HUES48 (cell line): ENCODE data around the gene DMD.
"Not testable (repeated sequence)": the region's sequence is repeated elsewhere in the genome, so short reads cannot be mapped to it uniquely, and the experiment has no call there.

Source experiments
- H3K27ac ChIP-seq: one replicate; pipeline ENCODE4 v1.7.0; 2013; ENCODE audit warnings: low read depth, low read length, inconsistent platforms
- H3K27me3 ChIP-seq: 2 replicates; pipeline ENCODE4 v1.6.1; 2013; ENCODE audit warnings: mild to moderate bottlenecking, low read length; ENCODE audit not compliant: control insufficient read depth, insufficient read depth
- H3K36me3 ChIP-seq: 2 replicates; pipeline ENCODE4 v1.6.1; 2013; ENCODE audit warnings: low read length; ENCODE audit not compliant: control insufficient read depth, insufficient read depth
- H3K4me1 ChIP-seq: 2 replicates; pipeline ENCODE4 v1.6.1; 2013; ENCODE audit warnings: mild to moderate bottlenecking, low read length; ENCODE audit not compliant: control insufficient read depth, insufficient read depth
- H3K4me3 ChIP-seq: 2 replicates; pipeline ENCODE4 v1.5.1; 2013; ENCODE audit warnings: mild to moderate bottlenecking, low read depth, low read length
- H3K9ac ChIP-seq: 2 replicates; pipeline ENCODE4 v1.6.1; 2013; ENCODE audit warnings: mild to moderate bottlenecking, low read depth, low read length, moderate library complexity
- H3K9me3 ChIP-seq: 2 replicates; pipeline ENCODE4 v1.6.1; 2013; ENCODE audit warnings: low read length; ENCODE audit not compliant: control insufficient read depth, insufficient read depth

DMD gene

DNA sequence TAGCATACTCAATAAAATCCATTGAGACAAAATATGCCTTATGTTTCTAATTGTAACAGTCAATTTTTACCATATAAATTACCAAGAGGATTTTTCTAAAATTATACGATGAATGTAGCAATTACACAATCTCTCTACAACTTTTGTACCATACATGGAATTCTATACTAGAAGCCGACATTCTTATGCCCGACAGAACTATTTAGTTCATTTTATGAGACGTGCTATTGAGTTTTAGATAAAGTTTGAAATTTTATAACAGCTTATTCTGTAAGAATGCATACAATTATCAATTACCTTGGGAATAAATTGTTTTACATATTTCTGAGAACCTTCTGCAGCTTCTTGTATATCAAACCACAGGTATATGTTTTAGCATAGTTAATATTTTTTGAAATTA, 431.2 kb downstream of the DMD start:
- H3K4me3 ChIP-seq: no peak overlapping the region
- H3K36me3 ChIP-seq: no peaks in the 10 kb centered on the region
- H3K9ac ChIP-seq: no peak overlapping the region
- H3K9me3 ChIP-seq: peaks cover 7% of the 10 kb centered on the region
- peaks cover 14% of the 10 kb centered on the region for H3K4me1 ChIP-seq
- no peaks in the 10 kb centered on the region for H3K27me3 ChIP-seq
- no peak overlapping the region for H3K27ac ChIP-seq

- no peaks in the 10 kb centered on the region for H3K27me3 ChIP-seq
- H3K4me3 ChIP-seq: no peak overlapping the region
- H3K9me3 ChIP-seq: peaks cover 11% of the 10 kb centered on the region
- H3K4me1 ChIP-seq: peaks cover 14% of the 10 kb centered on the region
- H3K36me3 ChIP-seq: no peaks in the 10 kb centered on the region
- H3K9ac ChIP-seq: no peak overlapping the region
- H3K27ac ChIP-seq: no peak overlapping the region
Measured at GRCh38 chrX:32778965-32779364, 432.4 kb downstream of the DMD start.

- Histone ChIP-seq H3K9ac (no peak overlapping the region), H3K27me3 (no peaks in the 10 kb centered on the region), H3K27ac (no peak overlapping the region), H3K4me3 (no peak overlapping the region), H3K36me3 (no peaks in the 10 kb centered on the region), H3K4me1 (peaks cover 17% of the 10 kb centered on the region), H3K9me3 (peaks cover 11% of the 10 kb centered on the region)
Measured at GRCh38 chrX:32774966-32775365, 436.4 kb downstream of the DMD start.

- Histone ChIP-seq H3K9me3 (no peaks in the 10 kb centered on the region), H3K36me3 (no peaks in the 10 kb centered on the region), H3K27ac (no peak overlapping the region), H3K27me3 (no peaks in the 10 kb centered on the region; the same call in 1 of the 2 replicates), H3K4me1 (no peaks in the 10 kb centered on the region), H3K9ac (no peak overlapping the region), H3K4me3 (no peak overlapping the region)
Measured at GRCh38 chrX:32749070-32749469, 462.3 kb downstream of the DMD start.

DNA sequence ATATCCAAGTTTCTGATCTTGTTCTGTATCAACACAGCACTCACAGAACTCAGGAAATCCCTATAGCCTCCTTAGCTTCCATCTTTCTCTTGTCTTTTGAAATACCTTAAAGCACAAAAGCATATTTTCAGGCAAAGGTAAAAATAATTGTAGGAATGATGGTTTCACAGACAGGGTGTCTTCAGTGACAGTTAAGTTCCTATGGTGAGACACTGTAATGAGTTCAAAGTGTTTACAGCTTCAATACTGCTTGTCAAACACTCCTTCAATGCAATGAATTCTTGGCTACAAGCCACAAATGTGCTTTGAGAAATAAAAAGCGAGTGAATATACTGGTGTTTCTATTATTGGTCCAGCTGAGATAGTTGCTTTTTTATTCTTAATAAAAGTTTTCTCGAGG, 466.0 kb downstream of the DMD start:
- Histone ChIP-seq H3K36me3 (no peaks in the 10 kb centered on the region), H3K27ac (no peak overlapping the region), H3K4me3 (no peak overlapping the region), H3K9ac (no peak overlapping the region), H3K27me3 (no peaks in the 10 kb centered on the region; the same call in 1 of the 2 replicates), H3K4me1 (no peaks in the 10 kb centered on the region), H3K9me3 (no peaks in the 10 kb centered on the region)

- H3K9me3 ChIP-seq: no peaks in the 10 kb centered on the region
- no peaks in the 10 kb centered on the region; the same call in 1 of the 2 replicates for H3K27me3 ChIP-seq
- no peaks in the 10 kb centered on the region for H3K36me3 ChIP-seq
- H3K9ac ChIP-seq: no peak overlapping the region
- no peak overlapping the region for H3K27ac ChIP-seq
- H3K4me3 ChIP-seq: no peak overlapping the region
- H3K4me1 ChIP-seq: no peaks in the 10 kb centered on the region
Measured at GRCh38 chrX:32744921-32745320, 466.4 kb downstream of the DMD start.

DNA sequence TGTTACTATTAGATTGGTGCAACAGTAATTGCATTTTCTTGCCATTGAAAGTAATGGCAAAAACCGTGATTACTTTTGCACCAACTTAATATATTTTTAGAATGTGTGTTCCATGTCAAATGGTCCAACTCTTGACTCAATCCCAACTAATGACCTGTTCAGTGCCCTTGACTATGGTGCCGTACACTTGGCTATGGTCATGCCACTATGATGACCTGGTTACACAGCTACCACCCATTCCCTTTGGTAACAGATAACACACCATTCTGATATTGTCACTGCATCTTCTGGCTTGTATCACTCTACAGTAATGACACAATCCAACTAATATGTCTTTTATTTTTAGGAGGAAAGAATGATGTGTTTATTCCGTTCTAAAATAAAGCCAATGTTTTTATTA, 469.4 kb downstream of the DMD start:
- no peak overlapping the region for H3K27ac ChIP-seq
- no peak overlapping the region for H3K9ac ChIP-seq
- no peaks in the 10 kb centered on the region for H3K9me3 ChIP-seq
- no peak overlapping the region for H3K4me3 ChIP-seq
- no peaks in the 10 kb centered on the region for H3K4me1 ChIP-seq
- no peaks in the 10 kb centered on the region; the same call in 1 of the 2 replicates for H3K27me3 ChIP-seq
- H3K36me3 ChIP-seq: no peaks in the 10 kb centered on the region

- H3K36me3 ChIP-seq: no peaks in the 10 kb centered on the region
- H3K9ac ChIP-seq: no peak overlapping the region
- H3K27ac ChIP-seq: no peak overlapping the region
- H3K4me3 ChIP-seq: no peak overlapping the region
- no peaks in the 10 kb centered on the region; the same call in 1 of the 2 replicates for H3K27me3 ChIP-seq
- no peaks in the 10 kb centered on the region for H3K9me3 ChIP-seq
- peaks cover 9% of the 10 kb centered on the region for H3K4me1 ChIP-seq
Measured at GRCh38 chrX:32708542-32708941, 502.8 kb downstream of the DMD start.

DNA sequence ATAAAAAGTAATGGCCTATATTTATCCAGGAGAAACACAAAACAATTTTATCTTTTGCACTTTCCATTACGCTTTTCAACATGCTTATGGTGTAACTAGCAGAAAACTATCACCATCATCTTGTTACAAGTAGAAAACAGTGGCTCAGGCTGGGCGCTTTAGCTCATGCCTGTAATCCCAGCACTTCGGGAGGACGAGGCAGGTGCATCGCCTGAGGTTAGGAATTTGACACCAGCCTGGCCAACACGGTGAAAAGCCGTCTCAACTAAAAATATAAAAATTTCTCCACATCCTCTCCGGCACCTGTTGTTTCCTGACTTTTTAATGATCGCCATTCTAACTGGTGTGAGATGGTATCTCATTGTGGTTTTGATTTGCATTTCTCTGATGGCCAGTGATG, 506.0 kb downstream of the DMD start:
- H3K4me3 ChIP-seq, H3K36me3 ChIP-seq, H3K9ac ChIP-seq, H3K27ac ChIP-seq, H3K4me1 ChIP-seq, H3K27me3 ChIP-seq, H3K9me3 ChIP-seq: not testable (repeated sequence)

DNA sequence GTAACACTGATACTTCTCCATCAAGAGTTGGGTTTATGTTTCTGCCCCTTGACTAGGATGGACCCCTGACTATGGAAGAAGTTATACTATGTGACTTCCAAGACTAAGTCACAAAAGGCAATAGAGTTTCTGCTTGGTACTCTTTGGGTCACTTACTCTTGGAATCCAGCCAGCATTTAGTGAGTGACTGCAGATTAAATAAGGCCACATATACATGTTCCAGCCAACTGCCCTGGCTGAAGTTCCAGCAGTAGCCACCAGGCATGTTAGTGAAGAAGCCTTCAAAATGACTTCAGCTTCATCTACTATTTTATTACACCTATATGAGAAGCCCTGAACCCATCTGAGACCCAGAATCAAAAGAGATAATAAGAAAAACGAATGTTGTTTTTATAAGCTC, 524.0 kb downstream of the DMD start:
- Histone ChIP-seq H3K27ac (no peak overlapping the region), H3K9ac (no peak overlapping the region), H3K4me3 (no peak overlapping the region), H3K36me3 (no peaks in the 10 kb centered on the region), H3K4me1 (no peaks in the 10 kb centered on the region), H3K27me3 (no peaks in the 10 kb centered on the region), H3K9me3 (no peaks in the 10 kb centered on the region)

GRCh38 chrX:32678487-32678886, 532.9 kb downstream of the DMD start:
- H3K9me3 ChIP-seq: no peaks in the 10 kb centered on the region
- no peaks in the 10 kb centered on the region for H3K27me3 ChIP-seq
- H3K27ac ChIP-seq: no peak overlapping the region
- no peaks in the 10 kb centered on the region for H3K4me1 ChIP-seq
- H3K4me3 ChIP-seq: no peak overlapping the region
- H3K36me3 ChIP-seq: no peaks in the 10 kb centered on the region
- H3K9ac ChIP-seq: no peak overlapping the region

GRCh38 chrX:32673193-32673592, 538.2 kb downstream of the DMD start:
- Histone ChIP-seq H3K36me3 (no peaks in the 10 kb centered on the region), H3K27me3 (no peaks in the 10 kb centered on the region), H3K4me3 (no peak overlapping the region)

More at GRCh38 chrX:32673193-32673592, 538.2 kb downstream of the DMD start:
- no peaks in the 10 kb centered on the region for H3K4me1 ChIP-seq
- H3K27ac ChIP-seq: no peak overlapping the region
- H3K9me3 ChIP-seq: no peaks in the 10 kb centered on the region
- no peak overlapping the region for H3K9ac ChIP-seq
